MV-4-11 (cell line): ENCODE data around the gene ZSCAN26.

Experiments
- DNase-seq: peaks from one replicate; lab custom pipeline; 2025; lab: John Stamatoyannopoulos, UW

The ZSCAN26 gene

GRCh38 chr6:28266962-28267694, at the start of gene ZSCAN26:
TSS of gene ZSCAN26 (plus strand) at chr6:28267143. CDS start at chr6:28271920, 4,777 bp downstream.
- DNase-seq = peak; percentile 85

GRCh38 chr6:28217890-28218289, 49.1 kb upstream of the ZSCAN26 start:
- DNase-seq = no peak

- DNase-seq = peak; percentile 61
Measured at GRCh38 chr6:28218312-28219248, 48.4 kb upstream of the ZSCAN26 start.

GRCh38 chr6:28220257-28221133, 46.4 kb upstream of the ZSCAN26 start:
- DNase-seq = no peak

DNA sequence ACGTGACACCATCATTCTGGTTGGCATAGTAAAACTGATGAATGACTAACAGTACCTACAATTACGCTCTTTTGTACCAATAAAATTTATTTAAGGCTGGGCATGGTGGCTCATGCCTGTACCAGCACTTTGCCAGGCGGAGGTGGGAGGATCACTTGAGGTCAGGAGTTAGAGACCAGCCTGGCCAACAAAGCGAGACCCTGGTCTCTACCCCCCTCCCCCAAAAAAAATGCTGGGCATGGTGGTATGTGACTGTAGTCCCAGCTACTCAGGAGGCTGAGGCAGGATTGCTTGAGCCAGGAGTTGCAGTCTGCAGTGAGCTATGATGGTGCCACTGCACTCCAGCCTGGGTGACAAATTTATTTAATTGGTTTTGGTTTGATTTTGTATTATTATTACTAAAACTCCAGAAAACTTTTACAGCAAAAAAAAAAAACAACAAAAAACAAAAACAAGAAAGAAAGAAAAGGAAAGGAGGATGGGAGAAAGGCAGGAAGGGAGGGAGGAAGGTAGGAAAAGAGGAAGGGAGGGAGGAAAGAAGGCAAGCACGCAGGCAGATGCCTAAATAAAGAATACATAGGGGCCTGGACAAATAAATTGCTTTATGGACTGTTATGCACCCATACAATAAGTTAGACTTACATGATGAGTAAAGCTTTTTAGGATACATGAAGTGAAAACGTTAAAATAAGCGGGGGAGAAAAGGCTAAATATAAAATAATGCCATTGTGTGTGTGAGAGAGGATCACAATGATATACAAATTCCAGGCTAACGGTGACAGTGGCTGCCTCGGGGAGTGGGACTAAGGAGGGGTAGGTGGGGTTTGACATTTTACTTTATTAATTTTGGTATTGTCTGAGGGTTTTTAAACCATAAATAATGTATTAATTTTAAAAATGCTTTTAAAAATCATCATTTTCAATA, 42.5 kb upstream of the ZSCAN26 start:
- DNase-seq = no peak

DNA sequence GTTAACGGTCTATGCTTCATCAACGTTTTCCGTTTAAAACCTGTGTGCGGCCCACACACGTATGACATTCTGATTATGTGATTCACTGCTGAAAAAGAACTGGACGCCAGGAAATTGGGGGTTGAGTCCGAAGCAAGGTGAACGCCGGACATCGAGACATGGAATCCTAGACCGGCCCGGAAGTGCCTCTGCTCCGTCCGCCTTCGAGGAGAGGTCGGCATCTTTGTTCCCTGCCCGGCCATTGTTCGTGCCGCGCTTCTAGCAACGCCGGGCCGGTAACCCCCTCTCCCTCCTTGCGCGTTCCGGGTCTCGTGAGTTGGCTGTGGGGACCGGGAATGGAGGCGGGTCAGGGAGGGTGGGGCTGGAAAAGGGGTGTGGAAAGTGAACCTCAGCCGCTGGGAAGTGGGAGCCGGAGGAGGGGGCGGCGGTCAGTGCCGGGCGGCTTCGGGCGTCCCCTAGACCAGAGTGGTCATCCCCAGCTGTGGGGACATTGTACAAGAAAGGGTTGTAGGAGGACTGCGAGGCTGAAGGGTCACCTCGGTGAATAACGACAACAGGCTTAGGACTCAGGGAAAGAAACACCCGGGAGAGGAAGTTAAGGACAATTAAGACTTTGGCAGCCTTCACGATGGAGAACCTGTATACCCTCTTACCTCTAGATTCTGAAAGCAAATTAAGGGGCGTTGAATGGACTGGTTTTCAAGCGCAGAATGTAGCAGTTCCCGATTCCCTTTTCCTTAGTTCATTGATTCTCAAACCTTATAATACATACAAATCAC, 41.7 kb upstream of the ZSCAN26 start, which contains the start of gene ZSCAN9:
Gene ZSCAN9 (plus strand): TSS at position 220 of the 779 bp plus-strand sequence. CDS start 1,810 bp downstream, outside the sequence.
- peak; percentile 64 for DNase-seq

GRCh38 chr6:28226460-28226859, 40.5 kb upstream of the ZSCAN26 start:
- DNase-seq = no peak

- no peak for DNase-seq
Measured at GRCh38 chr6:28232785-28233184, 34.2 kb upstream of the ZSCAN26 start.

- DNase-seq = peak; percentile 68
Measured at GRCh38 chr6:28235912-28236452, 31.0 kb upstream of the ZSCAN26 start.

DNA sequence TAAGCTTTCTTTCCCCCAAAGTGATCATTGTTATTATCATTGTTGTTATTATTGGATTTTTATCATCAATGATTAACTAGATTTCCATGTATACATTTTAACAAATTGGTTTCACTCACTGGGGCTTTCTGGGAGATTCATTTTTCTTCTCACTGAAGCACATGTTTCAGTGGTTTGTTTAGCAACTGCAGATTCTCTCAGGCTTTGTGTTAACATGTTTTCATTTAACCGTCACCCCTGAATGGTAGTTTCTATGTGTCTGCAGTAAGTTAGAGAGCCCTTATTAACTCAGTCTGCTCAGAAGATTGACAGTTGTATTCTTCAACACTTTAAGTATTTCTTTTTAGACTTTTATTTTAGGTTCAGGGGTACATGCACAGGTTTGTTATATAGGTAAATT, 27.3 kb upstream of the ZSCAN26 start:
- no peak for DNase-seq

GRCh38 chr6:28240471-28240870, 26.5 kb upstream of the ZSCAN26 start:
- peak; percentile 55 for DNase-seq

- no peak for DNase-seq
Measured at GRCh38 chr6:28243946-28244345, 23.0 kb upstream of the ZSCAN26 start.

DNA sequence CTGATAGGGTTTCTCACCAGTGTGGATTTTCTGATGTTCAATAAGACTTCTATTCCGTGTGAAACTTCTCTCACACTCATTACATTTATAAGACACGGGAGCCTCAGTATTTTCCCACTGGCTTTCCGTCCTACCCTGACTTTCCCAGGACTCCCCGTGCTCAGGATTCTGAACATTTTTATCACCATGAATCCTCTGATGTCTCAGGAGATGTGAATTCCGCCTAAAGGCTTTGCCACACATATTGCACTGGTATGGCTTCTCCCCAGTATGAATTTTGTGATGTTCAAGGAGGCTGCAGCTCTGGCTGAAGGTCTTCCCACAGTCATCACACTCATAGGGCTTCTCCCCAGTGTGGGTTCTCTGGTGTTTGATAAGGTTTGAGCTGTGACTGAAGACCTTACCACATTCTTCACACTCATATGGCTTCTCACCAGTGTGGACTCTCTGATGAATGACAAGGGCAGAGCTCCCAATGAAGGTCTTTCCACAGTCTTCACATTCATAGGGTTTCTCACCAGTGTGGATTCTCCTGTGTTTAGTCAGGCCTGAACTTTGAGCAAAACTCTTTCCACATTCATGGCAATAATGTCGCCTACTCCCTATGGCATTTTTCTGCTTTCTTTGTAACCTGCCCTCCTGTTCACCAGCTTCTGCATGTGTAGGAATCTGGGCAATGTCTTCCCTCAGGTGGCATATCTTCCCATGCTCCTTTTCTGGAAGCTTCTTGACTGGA, 21.6 kb upstream of the ZSCAN26 start:
- DNase-seq = no peak

DNA sequence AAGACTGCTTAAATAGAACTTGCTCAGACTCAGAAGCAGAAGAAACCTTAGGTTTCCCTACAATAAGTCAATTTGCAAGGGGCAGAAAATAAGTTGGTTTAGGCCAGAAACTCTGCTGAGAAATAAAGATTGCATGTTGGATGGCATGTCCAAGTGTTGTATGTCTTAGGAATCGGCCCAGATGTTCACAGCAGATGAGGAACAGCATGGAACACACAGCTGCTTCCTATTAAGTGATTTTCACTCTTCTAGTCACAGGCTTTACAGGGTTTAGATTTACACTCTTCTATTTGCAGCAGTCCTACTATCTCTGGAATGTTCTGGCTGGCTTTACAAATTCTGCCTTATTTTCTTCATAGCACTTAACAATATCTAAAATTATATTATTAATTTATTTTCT, 18.0 kb upstream of the ZSCAN26 start:
- no peak for DNase-seq

DNA sequence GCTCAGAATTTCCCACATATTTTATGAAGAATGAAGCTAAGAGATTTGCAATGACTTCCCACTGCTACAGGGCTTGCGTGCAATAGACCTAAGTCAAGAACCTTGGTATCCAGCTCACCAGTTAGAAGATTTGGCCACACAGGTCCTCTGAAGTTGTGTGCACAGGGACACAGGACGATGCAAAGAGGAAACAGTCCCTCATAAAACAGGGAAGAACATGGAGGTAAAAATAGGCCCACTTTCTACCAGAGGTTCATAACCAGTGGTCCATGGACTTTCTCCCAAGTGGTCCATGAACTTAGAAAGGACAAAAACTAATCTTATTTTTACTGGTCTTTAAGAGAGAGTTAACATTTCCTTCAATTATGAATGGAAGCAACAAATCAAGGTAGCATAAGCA, 16.2 kb upstream of the ZSCAN26 start:
- no peak for DNase-seq

GRCh38 chr6:28251661-28252008, 15.3 kb upstream of the ZSCAN26 start:
- no peak for DNase-seq

- DNase-seq = peak; percentile 82
Measured at GRCh38 chr6:28252009-28252975, 14.7 kb upstream of the ZSCAN26 start, which contains the start of gene ZKSCAN4. TSS of gene ZKSCAN4 (minus strand) at chr6:28252269. CDS start at chr6:28251980, 289 bp downstream.

- peak; percentile 34 for DNase-seq
Measured at GRCh38 chr6:28254121-28254519, 12.8 kb upstream of the ZSCAN26 start.
